H9 (cell line): ENCODE measurements around the gene LRRC70. TPM values are rescaled to one million over a fixed set of nuclear protein-coding genes. Genes with fewer than 3 reads are reported as not detected.

Experiments used
- DNase-seq: peaks from one replicate; pipeline ENCODE4 v3.0.0-alpha.2; 2017
- H2AFZ ChIP-seq: one replicate; pipeline ENCODE4 v1.6.1; 2013; ENCODE audit warnings: mild to moderate bottlenecking, low read length, control low read depth, moderate library complexity
- H2AK5ac ChIP-seq: 2 replicates; pipeline ENCODE4 v1.6.1; 2013; ENCODE audit warnings: low read length, control low read depth, mixed read lengths; ENCODE audit not compliant: insufficient read length
- H2BK120ac ChIP-seq: one replicate; pipeline ENCODE4 v1.6.1; 2013; ENCODE audit warnings: low read depth, mild to moderate bottlenecking, low read length, control low read depth, inconsistent platforms; ENCODE audit not compliant: poor library complexity, severe bottlenecking
- H2BK12ac ChIP-seq: 2 replicates; pipeline ENCODE4 v1.6.1; 2013; ENCODE audit warnings: low read length, control low read depth, mixed read lengths, low read depth; ENCODE audit not compliant: insufficient read length
- H2BK15ac ChIP-seq: 2 replicates; pipeline ENCODE4 v1.6.1; 2013; ENCODE audit warnings: low read depth, low read length, control low read depth
- H2BK20ac ChIP-seq: one replicate; pipeline ENCODE4 v1.6.1; 2013; ENCODE audit warnings: low read depth, mild to moderate bottlenecking, low read length, control low read depth, inconsistent platforms; ENCODE audit not compliant: poor library complexity, severe bottlenecking
- H2BK5ac ChIP-seq: 2 replicates; pipeline ENCODE4 v1.6.1; 2013; ENCODE audit warnings: low read length, control low read depth, mixed read lengths; ENCODE audit not compliant: insufficient read length
- H3K14ac ChIP-seq: 2 replicates; pipeline ENCODE4 v1.6.1; 2013; ENCODE audit warnings: low read length, control low read depth; ENCODE audit not compliant: insufficient read depth
- H3K18ac ChIP-seq: 2 replicates; pipeline ENCODE4 v1.6.1; 2013; ENCODE audit warnings: low read depth, mild to moderate bottlenecking, mixed read lengths, low read length, control low read depth; ENCODE audit not compliant: insufficient read length
- H3K23ac ChIP-seq: 2 replicates; pipeline ENCODE4 v1.6.1; 2013; ENCODE audit warnings: low read length, control low read depth, mixed read lengths, low read depth; ENCODE audit not compliant: insufficient read length
- H3K23me2 ChIP-seq: 2 replicates; pipeline ENCODE4 v1.6.1; 2013; ENCODE audit warnings: low read depth, mild to moderate bottlenecking, mixed read lengths, low read length, control low read depth; ENCODE audit not compliant: insufficient read length, poor library complexity, severe bottlenecking
- H3K27ac ChIP-seq: 2 replicates; pipeline ENCODE4 v1.5.1; 2013; ENCODE audit warnings: low read length, control low read depth, mixed read lengths, low read depth; ENCODE audit not compliant: insufficient read length
- H3K27me3 ChIP-seq: 2 replicates; pipeline ENCODE4 v1.6.1; 2013; ENCODE audit warnings: low read length, control low read depth, inconsistent platforms; ENCODE audit not compliant: insufficient read depth
- H3K4ac ChIP-seq: 2 replicates; pipeline ENCODE4 v1.6.1; 2013; ENCODE audit warnings: low read depth, mild to moderate bottlenecking, control low read depth, inconsistent platforms, low read length, moderate library complexity
- H3K4me1 ChIP-seq: 2 replicates; pipeline ENCODE4 v1.6.1; 2013; ENCODE audit warnings: low read length, control low read depth, inconsistent platforms; ENCODE audit not compliant: insufficient read depth
- H3K4me2 ChIP-seq: 2 replicates; pipeline ENCODE4 v1.6.1; 2013; ENCODE audit warnings: low read length, control low read depth, mixed read lengths; ENCODE audit not compliant: insufficient read length, insufficient read depth
- H3K56ac ChIP-seq: 2 replicates; pipeline ENCODE4 v1.6.1; 2013; ENCODE audit warnings: low read depth, mild to moderate bottlenecking, mixed read lengths, low read length, control low read depth; ENCODE audit not compliant: insufficient read length
- H3K79me1 ChIP-seq: 2 replicates; pipeline ENCODE4 v1.6.1; 2013; ENCODE audit warnings: low read depth, mild to moderate bottlenecking, moderate library complexity, low read length, control low read depth, inconsistent platforms; ENCODE audit not compliant: insufficient read depth, poor library complexity, severe bottlenecking
- H3K79me2 ChIP-seq: 2 replicates; pipeline ENCODE4 v1.6.1; 2013; ENCODE audit warnings: low read length, control low read depth, inconsistent platforms; ENCODE audit not compliant: insufficient read depth
- H3K9ac ChIP-seq: 2 replicates; pipeline ENCODE4 v1.6.1; 2013; ENCODE audit warnings: low read length, control low read depth, mixed read lengths; ENCODE audit not compliant: insufficient read length; ENCODE audit errors: extremely low read depth
- H3K9me3 ChIP-seq: one replicate; pipeline ENCODE4 v1.6.1; 2013; ENCODE audit warnings: low read depth, low read length, inconsistent platforms; ENCODE audit not compliant: control insufficient read depth
- H3T11ph ChIP-seq: one replicate; pipeline ENCODE4 v1.6.1; 2013; ENCODE audit warnings: mild to moderate bottlenecking, low read length, control low read depth, inconsistent platforms
- H4K20me1 ChIP-seq: one replicate; pipeline ENCODE4 v1.6.1; 2013; ENCODE audit not compliant: control insufficient read depth, insufficient read length, insufficient read depth
- H4K5ac ChIP-seq: 2 replicates; pipeline ENCODE4 v1.6.1; 2013; ENCODE audit warnings: low read depth, mild to moderate bottlenecking, mixed read lengths, low read length, control low read depth; ENCODE audit not compliant: insufficient read length
- H4K8ac ChIP-seq: replicated peaks from 2 replicates; pipeline ENCODE4 v1.6.1; 2013; ENCODE audit warnings: low read length, control low read depth, mixed read lengths, low read depth; ENCODE audit not compliant: insufficient read length
- H4K91ac ChIP-seq: 2 replicates; pipeline ENCODE4 v1.6.1; 2013; ENCODE audit warnings: low read depth, mild to moderate bottlenecking, moderate library complexity, mixed read lengths, low read length, control low read depth; ENCODE audit not compliant: insufficient read length
- H3K27ac Mint-ChIP-seq, 3 experiments: 2 replicates in 2 of 3; 3 replicates in 1 of 3; pipeline ENCODE4 v1.8.0; 2020 to 2021; ENCODE audit warnings: mixed read lengths in 3 of 3, mild to moderate bottlenecking in 1 of 3, moderate library complexity in 1 of 3
- H3K27me3 Mint-ChIP-seq: 2 replicates; pipeline ENCODE4 v1.8.0; 2021; ENCODE audit warnings: low read depth, mild to moderate bottlenecking, moderate library complexity, mixed read lengths
- H3K36me3 Mint-ChIP-seq, 3 experiments: 2 replicates in 2 of 3; 3 replicates in 1 of 3; pipeline ENCODE4 v1.8.0; 2020 to 2021; ENCODE audit warnings: low read depth in 3 of 3, mixed read lengths in 3 of 3; ENCODE audit not compliant: insufficient read depth in 1 of 3
- H3K4me1 Mint-ChIP-seq, 2 experiments: 2 replicates each; pipeline ENCODE4 v1.8.0; 2020; ENCODE audit warnings: mixed read lengths in 2 of 2
- H3K4me3 Mint-ChIP-seq, 2 experiments: 2 replicates in 1 of 2; 3 replicates in 1 of 2; pipeline ENCODE4 v1.8.0; 2020 to 2021; ENCODE audit warnings: mild to moderate bottlenecking in 2 of 2, mixed read lengths in 2 of 2, moderate library complexity in 1 of 2
- H3K9me3 Mint-ChIP-seq, 2 experiments: 2 replicates in 1 of 2; 3 replicates in 1 of 2; pipeline ENCODE4 v1.8.0; 2020; ENCODE audit warnings: mild to moderate bottlenecking in 2 of 2, mixed read lengths in 2 of 2, moderate library complexity in 1 of 2
- WGBS: extraction: QIAGEN DNeasy Blood & Tissue Kit; methylation state at CpG from one replicate; pipeline ENCODE4 v1.1.7; 2013; ENCODE audit warnings: missing lambda C conversion rate, low lambda C conversion rate, mixed read lengths; ENCODE audit not compliant: insufficient read length; ENCODE audit errors: extremely low coverage; 5-methylcytosine and 5-hydroxymethylcytosine counted together
- total RNA-seq: library from RNA; stranded (reverse); gene quantifications from 2 replicates; pipeline ENCODE4 v1.2.1, GENCODE V29; 2021
- TF ChIP-seq, protein P1 (sequence below): fragments of 200-600 bp; sonication (generic); conservative IDR thresholded peaks from 3 replicates; pipeline ENCODE4 v1.8.0; 2021; ENCODE audit warnings: antibody characterized with exemption, mild to moderate bottlenecking

Gene LRRC70
- total RNA-seq, 1 experiment from 2014 or later: 1.1 TPM

DNA sequence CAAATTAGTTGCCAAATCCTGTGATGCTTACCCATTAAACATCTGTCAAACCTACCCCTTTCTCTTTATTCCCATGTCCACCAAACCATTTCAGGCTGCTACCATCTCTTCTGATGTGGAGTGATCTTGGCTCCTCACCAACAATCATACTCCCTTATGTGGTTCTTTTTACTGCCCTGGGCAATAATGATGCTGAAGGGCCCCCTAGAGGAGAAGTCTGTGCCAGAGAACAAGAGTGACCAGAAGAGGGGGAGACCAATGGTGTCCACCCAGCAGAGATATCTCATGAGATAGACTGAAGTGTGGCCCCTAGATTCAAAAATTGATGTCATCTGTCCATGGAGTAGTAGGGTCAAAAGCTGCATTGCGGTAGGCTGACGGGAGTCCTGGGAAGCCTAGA, 10.9 kb downstream of the LRRC70 start:
- no peak overlapping the region for H4K5ac ChIP-seq
- no peak overlapping the region for H3T11ph ChIP-seq
- H4K91ac ChIP-seq: no peak overlapping the region
- no peak for DNase-seq
- no peaks in the 10 kb centered on the region for H4K20me1 ChIP-seq
- no peak overlapping the region for H3K27ac ChIP-seq
- H3K79me1 ChIP-seq: no peaks in the 10 kb centered on the region
- no peak overlapping the region for H3K4me2 ChIP-seq
- H3K9ac ChIP-seq: no peak overlapping the region
- H3K4ac ChIP-seq: no peak overlapping the region
- H3K9me3 ChIP-seq: no peaks in the 10 kb centered on the region
- peaks cover 10 to 14% of the 10 kb centered on the region in 2 experiments for H3K4me1 Mint-ChIP-seq
- no peak overlapping the region for H2BK120ac ChIP-seq
- WGBS: no CpG with 5 or more reads among the region's 2 CpGs
- no peak overlapping the region for H2BK20ac ChIP-seq
- H3K56ac ChIP-seq: no peak overlapping the region
- no peaks in the 10 kb centered on the region for H3K9me3 Mint-ChIP-seq
- H2BK15ac ChIP-seq: no peak overlapping the region
- no peaks in the 10 kb centered on the region for H3K27me3 ChIP-seq
- H3K23me2 ChIP-seq: no peaks in the 10 kb centered on the region
- H2BK5ac ChIP-seq: no peak overlapping the region
- H3K4me3 Mint-ChIP-seq: no peak overlapping the region
- TF ChIP-seq, protein P1, sequence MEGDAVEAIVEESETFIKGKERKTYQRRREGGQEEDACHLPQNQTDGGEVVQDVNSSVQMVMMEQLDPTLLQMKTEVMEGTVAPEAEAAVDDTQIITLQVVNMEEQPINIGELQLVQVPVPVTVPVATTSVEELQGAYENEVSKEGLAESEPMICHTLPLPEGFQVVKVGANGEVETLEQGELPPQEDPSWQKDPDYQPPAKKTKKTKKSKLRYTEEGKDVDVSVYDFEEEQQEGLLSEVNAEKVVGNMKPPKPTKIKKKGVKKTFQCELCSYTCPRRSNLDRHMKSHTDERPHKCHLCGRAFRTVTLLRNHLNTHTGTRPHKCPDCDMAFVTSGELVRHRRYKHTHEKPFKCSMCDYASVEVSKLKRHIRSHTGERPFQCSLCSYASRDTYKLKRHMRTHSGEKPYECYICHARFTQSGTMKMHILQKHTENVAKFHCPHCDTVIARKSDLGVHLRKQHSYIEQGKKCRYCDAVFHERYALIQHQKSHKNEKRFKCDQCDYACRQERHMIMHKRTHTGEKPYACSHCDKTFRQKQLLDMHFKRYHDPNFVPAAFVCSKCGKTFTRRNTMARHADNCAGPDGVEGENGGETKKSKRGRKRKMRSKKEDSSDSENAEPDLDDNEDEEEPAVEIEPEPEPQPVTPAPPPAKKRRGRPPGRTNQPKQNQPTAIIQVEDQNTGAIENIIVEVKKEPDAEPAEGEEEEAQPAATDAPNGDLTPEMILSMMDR: peak; percentile 23; the same call in 1 of the 3 replicates
- H2BK12ac ChIP-seq: no peak overlapping the region
- H3K79me2 ChIP-seq: no peaks in the 10 kb centered on the region; the same call in 1 of the 2 replicates
- peaks cover 4% of the 10 kb centered on the region; the same call in 1 of the 2 replicates for H3K4me1 ChIP-seq
- no peak overlapping the region; a peak in 1 of 7 replicates for H3K27ac Mint-ChIP-seq
- H3K18ac ChIP-seq: no peak overlapping the region
- H4K8ac ChIP-seq: no peak overlapping the region
- no peak overlapping the region for H2AK5ac ChIP-seq
- peaks cover 6 to 28% (median 16%) of the 10 kb centered on the region in 3 experiments for H3K36me3 Mint-ChIP-seq
- no peak overlapping the region for H2AFZ ChIP-seq
- no peak overlapping the region for H3K23ac ChIP-seq
- H3K27me3 Mint-ChIP-seq: no peaks in the 10 kb centered on the region
- no peak overlapping the region for H3K14ac ChIP-seq
